ENCODE results near the gene PRPF18.
A peak's percentile ranks its signal among the peaks of the same experiment; 100 is the strongest.

The PRPF18 gene

GRCh38 chr10:13668126-13668525, 81.4 kb downstream of the PRPF18 start:
- Histone ChIP-seq H4K8ac (ENCODE audit: low read depth, low read length) (no peak overlapping the region), H3K56ac (ENCODE audit: low read length) (no peak overlapping the region), H3K4me3 (ENCODE audit: low read length) (no peak overlapping the region), H3K27me3 (ENCODE audit: insufficient read depth, low read length, poor library complexity) (no peaks in the 10 kb centered on the region), H3K27ac (ENCODE audit: low read depth, low read length) (no peak overlapping the region), H3K79me2 (ENCODE audit: control insufficient read depth, insufficient read depth, low read length) (no peaks in the 10 kb centered on the region), H3K4me1 (ENCODE audit: control insufficient read depth, low read depth, low read length) (peaks cover 2% of the 10 kb centered on the region), H3K9ac (ENCODE audit: low read length) (no peak overlapping the region), H2AK5ac (ENCODE audit: low read length) (no peak overlapping the region), H3K79me1 (ENCODE audit: low read length) (peaks cover 1% of the 10 kb centered on the region), H3K36me3 (ENCODE audit: control insufficient read depth, insufficient read depth, low read length) (peaks cover 5% of the 10 kb centered on the region), H2BK15ac (replicated peaks; ENCODE audit: low read depth) (no peak overlapping the region), H2BK120ac (ENCODE audit: low read depth, low read length) (no peak overlapping the region), H3K4ac (ENCODE audit: low read depth, low read length) (no peak overlapping the region), H3K23ac (ENCODE audit: low read length) (no peak overlapping the region), H2BK5ac (ENCODE audit: low read length) (no peak overlapping the region), H3K18ac (ENCODE audit: low read length) (no peak overlapping the region), H3K4me2 (ENCODE audit: low read length) (no peak overlapping the region), H4K5ac (ENCODE audit: low read length) (no peak overlapping the region)
- DNase-seq, result no peak
- WGBS (ENCODE audit: extremely low coverage, insufficient coverage, low lambda C conversion rate), result no CpG with 5 or more reads among the region's 4 CpGs

GRCh38 chr10:13669182-13669855, 82.6 kb downstream of the PRPF18 start:
- Histone ChIP-seq H3K4me1 (ENCODE audit: control insufficient read depth, low read depth, low read length) (peaks cover 6% of the 10 kb centered on the region), H2BK5ac (ENCODE audit: low read length) (no peak overlapping the region), H2BK15ac (replicated peaks; ENCODE audit: low read depth) (no peak overlapping the region), H2BK120ac (ENCODE audit: low read depth, low read length) (no peak overlapping the region), H3K27me3 (ENCODE audit: insufficient read depth, low read length, poor library complexity) (no peaks in the 10 kb centered on the region), H3K4ac (ENCODE audit: low read depth, low read length) (no peak overlapping the region), H3K9ac (ENCODE audit: low read length) (no peak overlapping the region), H3K4me3 (ENCODE audit: low read length) (no peak overlapping the region), H3K27ac (ENCODE audit: low read depth, low read length) (no peak overlapping the region), H3K36me3 (ENCODE audit: control insufficient read depth, insufficient read depth, low read length) (peaks cover 5% of the 10 kb centered on the region), H4K8ac (ENCODE audit: low read depth, low read length) (no peak overlapping the region), H3K79me1 (ENCODE audit: low read length) (peaks cover 1% of the 10 kb centered on the region), H2AK5ac (ENCODE audit: low read length) (no peak overlapping the region), H3K23ac (ENCODE audit: low read length) (no peak overlapping the region), H4K5ac (ENCODE audit: low read length) (no peak overlapping the region), H3K79me2 (ENCODE audit: control insufficient read depth, insufficient read depth, low read length) (no peaks in the 10 kb centered on the region), H3K4me2 (ENCODE audit: low read length) (no peak overlapping the region), H3K18ac (ENCODE audit: low read length) (no peak overlapping the region), H3K56ac (ENCODE audit: low read length) (peak overlapping the region; percentile 25)
- WGBS (ENCODE audit: extremely low coverage, insufficient coverage, low lambda C conversion rate), result no CpG with 5 or more reads among the region's 8 CpGs
- DNase-seq, result peak; percentile 21

GRCh38 chr10:13669901-13670300, 83.1 kb downstream of the PRPF18 start:
- Histone ChIP-seq H3K36me3 (ENCODE audit: control insufficient read depth, insufficient read depth, low read length) (peaks cover 5% of the 10 kb centered on the region), H4K5ac (ENCODE audit: low read length) (no peak overlapping the region), H3K18ac (ENCODE audit: low read length) (no peak overlapping the region), H3K79me2 (ENCODE audit: control insufficient read depth, insufficient read depth, low read length) (no peaks in the 10 kb centered on the region), H3K79me1 (ENCODE audit: low read length) (peaks cover 1% of the 10 kb centered on the region), H2BK120ac (ENCODE audit: low read depth, low read length) (no peak overlapping the region), H3K4me2 (ENCODE audit: low read length) (no peak overlapping the region), H3K4me3 (ENCODE audit: low read length) (no peak overlapping the region), H2AK5ac (ENCODE audit: low read length) (no peak overlapping the region), H3K23ac (ENCODE audit: low read length) (no peak overlapping the region), H2BK5ac (ENCODE audit: low read length) (no peak overlapping the region), H4K8ac (ENCODE audit: low read depth, low read length) (no peak overlapping the region), H3K56ac (ENCODE audit: low read length) (no peak overlapping the region), H3K27ac (ENCODE audit: low read depth, low read length) (no peak overlapping the region), H3K4me1 (ENCODE audit: control insufficient read depth, low read depth, low read length) (peaks cover 6% of the 10 kb centered on the region), H2BK15ac (replicated peaks; ENCODE audit: low read depth) (no peak overlapping the region), H3K4ac (ENCODE audit: low read depth, low read length) (no peak overlapping the region), H3K27me3 (ENCODE audit: insufficient read depth, low read length, poor library complexity) (no peaks in the 10 kb centered on the region), H3K9ac (ENCODE audit: low read length) (no peak overlapping the region)
- no peak for DNase-seq
- WGBS (ENCODE audit: extremely low coverage, insufficient coverage, low lambda C conversion rate), result no CpG with 5 or more reads among the region's 12 CpGs

GRCh38 chr10:13670311-13670710, 83.5 kb downstream of the PRPF18 start:
- Histone ChIP-seq H3K9ac (ENCODE audit: low read length) (no peak overlapping the region), H3K27ac (ENCODE audit: low read depth, low read length) (no peak overlapping the region), H3K18ac (ENCODE audit: low read length) (no peak overlapping the region), H3K79me1 (ENCODE audit: low read length) (peaks cover 1% of the 10 kb centered on the region), H2AK5ac (ENCODE audit: low read length) (no peak overlapping the region), H3K4me1 (ENCODE audit: control insufficient read depth, low read depth, low read length) (peaks cover 6% of the 10 kb centered on the region), H3K27me3 (ENCODE audit: insufficient read depth, low read length, poor library complexity) (no peaks in the 10 kb centered on the region), H3K79me2 (ENCODE audit: control insufficient read depth, insufficient read depth, low read length) (no peaks in the 10 kb centered on the region), H3K23ac (ENCODE audit: low read length) (no peak overlapping the region), H3K4me2 (ENCODE audit: low read length) (no peak overlapping the region), H2BK120ac (ENCODE audit: low read depth, low read length) (no peak overlapping the region), H2BK15ac (replicated peaks; ENCODE audit: low read depth) (no peak overlapping the region), H3K4ac (ENCODE audit: low read depth, low read length) (no peak overlapping the region), H4K8ac (ENCODE audit: low read depth, low read length) (no peak overlapping the region), H3K36me3 (ENCODE audit: control insufficient read depth, insufficient read depth, low read length) (peaks cover 5% of the 10 kb centered on the region), H4K5ac (ENCODE audit: low read length) (no peak overlapping the region), H3K56ac (ENCODE audit: low read length) (no peak overlapping the region), H3K4me3 (ENCODE audit: low read length) (no peak overlapping the region), H2BK5ac (ENCODE audit: low read length) (no peak overlapping the region)
- DNase-seq, result no peak
- WGBS (ENCODE audit: extremely low coverage, insufficient coverage, low lambda C conversion rate), result no CpG with 5 or more reads among the region's 10 CpGs

- Histone ChIP-seq H3K4me3 (ENCODE audit: low read length) (no peak overlapping the region), H2BK5ac (ENCODE audit: low read length) (no peak overlapping the region), H3K23ac (ENCODE audit: low read length) (peak overlapping the region; percentile 82), H3K18ac (ENCODE audit: low read length) (no peak overlapping the region), H3K79me2 (ENCODE audit: control insufficient read depth, insufficient read depth, low read length) (no peaks in the 10 kb centered on the region), H2AK5ac (ENCODE audit: low read length) (no peak overlapping the region), H3K4ac (ENCODE audit: low read depth, low read length) (no peak overlapping the region), H3K9ac (ENCODE audit: low read length) (no peak overlapping the region), H3K4me2 (ENCODE audit: low read length) (no peak overlapping the region), H4K8ac (ENCODE audit: low read depth, low read length) (no peak overlapping the region), H3K27ac (ENCODE audit: low read depth, low read length) (no peak overlapping the region), H3K36me3 (ENCODE audit: control insufficient read depth, insufficient read depth, low read length) (peaks cover 5% of the 10 kb centered on the region), H3K79me1 (ENCODE audit: low read length) (peaks cover 1% of the 10 kb centered on the region), H4K5ac (ENCODE audit: low read length) (no peak overlapping the region), H3K27me3 (ENCODE audit: insufficient read depth, low read length, poor library complexity) (no peaks in the 10 kb centered on the region), H3K4me1 (ENCODE audit: control insufficient read depth, low read depth, low read length) (peaks cover 6% of the 10 kb centered on the region), H2BK120ac (ENCODE audit: low read depth, low read length) (no peak overlapping the region), H3K56ac (ENCODE audit: low read length) (peak overlapping the region; percentile 74), H2BK15ac (replicated peaks; ENCODE audit: low read depth) (no peak overlapping the region)
- WGBS (ENCODE audit: extremely low coverage, insufficient coverage, low lambda C conversion rate), result no CpG with 5 or more reads among the region's 10 CpGs
- no peak for DNase-seq
These were observed 85.1 kb downstream of the PRPF18 start for GRCh38 chr10:13671904-13672303.

- Histone ChIP-seq H3K36me3 (ENCODE audit: control insufficient read depth, insufficient read depth, low read length) (peaks cover 5% of the 10 kb centered on the region), H3K9ac (ENCODE audit: low read length) (no peak overlapping the region), H3K4ac (ENCODE audit: low read depth, low read length) (no peak overlapping the region), H3K56ac (ENCODE audit: low read length) (no peak overlapping the region), H3K79me2 (ENCODE audit: control insufficient read depth, insufficient read depth, low read length) (no peaks in the 10 kb centered on the region), H3K4me1 (ENCODE audit: control insufficient read depth, low read depth, low read length) (peaks cover 6% of the 10 kb centered on the region), H3K18ac (ENCODE audit: low read length) (no peak overlapping the region), H4K8ac (ENCODE audit: low read depth, low read length) (no peak overlapping the region), H4K5ac (ENCODE audit: low read length) (no peak overlapping the region), H2BK15ac (replicated peaks; ENCODE audit: low read depth) (no peak overlapping the region), H3K23ac (ENCODE audit: low read length) (no peak overlapping the region), H2AK5ac (ENCODE audit: low read length) (no peak overlapping the region), H2BK5ac (ENCODE audit: low read length) (no peak overlapping the region), H3K4me2 (ENCODE audit: low read length) (no peak overlapping the region), H2BK120ac (ENCODE audit: low read depth, low read length) (no peak overlapping the region), H3K79me1 (ENCODE audit: low read length) (peaks cover 1% of the 10 kb centered on the region), H3K4me3 (ENCODE audit: low read length) (no peak overlapping the region), H3K27me3 (ENCODE audit: insufficient read depth, low read length, poor library complexity) (no peaks in the 10 kb centered on the region), H3K27ac (ENCODE audit: low read depth, low read length) (no peak overlapping the region)
- no CpG with 5 or more reads among the region's 7 CpGs for WGBS (ENCODE audit: extremely low coverage, insufficient coverage, low lambda C conversion rate)
- peak; percentile 71 for DNase-seq
These were observed 85.8 kb downstream of the PRPF18 start for GRCh38 chr10:13672548-13672947.
